Heart left ventricle (tissue), 13 donors: ENCODE results near the gene FUS.

Experiments used
- POLR2A ChIP-seq, 2 donors: fragments of 450-650 bp; IDR thresholded peaks; one replicate each; pipeline ENCODE4 v1.6.1; 2017; ENCODE audit warnings: antibody characterized with exemption in 2 of 2, mild to moderate bottlenecking in 2 of 2, moderate library complexity in 2 of 2
- TF ChIP-seq, protein P1 (sequence below), 12 donors: fragments of 200-600 bp; sonication (generic) in 4 of 12; IDR thresholded peaks; one replicate each; pipeline versions ENCODE4 v1.5.0 to v1.8.0; 2018 to 2022; ENCODE audit warnings: antibody characterized with exemption in 12 of 12, mild to moderate bottlenecking in 5 of 12
- donor health status: ischemic (EF 13 %, LVEDD 7.1; RV severe dilation, severe dysfunction).
- donor health status: DM: no; HTN: yes; CAD: no.
- donor health status: DM: no; HTN: no; CAD: no.
- donor health status: ischemic (EF 25% LVEDD 6.9; RV normal size, moderate dysfunction).
- donor health status: ischemic (EF 25% LVEDD 5.7; RV mildly dilated, moderate dysfunction).
- donor health status: ischemic (EF 35%, LVEDD 5.7; RV mildly dilated, moderate dysfunction).
- donor health status: nonischemic (EF 11% LVEDD 7.7; RV severe dilation, severe dysfunction).
- donor health status: DM: yes; HTN: yes; CAD: no.
- donor health status: PGD.
- donor health status: ischemic (EF 29% LVEDD 5.4; RV normal size, mild dysfunction).
- donor health status: nonischemic (EF 23%, LVEDD 6.1; RV moderate dilation, normal function).

- TF ChIP-seq, protein P1, sequence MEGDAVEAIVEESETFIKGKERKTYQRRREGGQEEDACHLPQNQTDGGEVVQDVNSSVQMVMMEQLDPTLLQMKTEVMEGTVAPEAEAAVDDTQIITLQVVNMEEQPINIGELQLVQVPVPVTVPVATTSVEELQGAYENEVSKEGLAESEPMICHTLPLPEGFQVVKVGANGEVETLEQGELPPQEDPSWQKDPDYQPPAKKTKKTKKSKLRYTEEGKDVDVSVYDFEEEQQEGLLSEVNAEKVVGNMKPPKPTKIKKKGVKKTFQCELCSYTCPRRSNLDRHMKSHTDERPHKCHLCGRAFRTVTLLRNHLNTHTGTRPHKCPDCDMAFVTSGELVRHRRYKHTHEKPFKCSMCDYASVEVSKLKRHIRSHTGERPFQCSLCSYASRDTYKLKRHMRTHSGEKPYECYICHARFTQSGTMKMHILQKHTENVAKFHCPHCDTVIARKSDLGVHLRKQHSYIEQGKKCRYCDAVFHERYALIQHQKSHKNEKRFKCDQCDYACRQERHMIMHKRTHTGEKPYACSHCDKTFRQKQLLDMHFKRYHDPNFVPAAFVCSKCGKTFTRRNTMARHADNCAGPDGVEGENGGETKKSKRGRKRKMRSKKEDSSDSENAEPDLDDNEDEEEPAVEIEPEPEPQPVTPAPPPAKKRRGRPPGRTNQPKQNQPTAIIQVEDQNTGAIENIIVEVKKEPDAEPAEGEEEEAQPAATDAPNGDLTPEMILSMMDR (IDR thresholded peaks at IDR 0.05), result no peak
- no peak for TF ChIP-seq POLR2A (IDR thresholded peaks at IDR 0.05)
Observed at GRCh38 chr16:31216422-31217135, 36.6 kb downstream of the FUS start, which contains the start of gene PYDC1.
